H54 (cell line): ENCODE measurements around the gene GLIPR1L1.
"Not testable (repeated sequence)": the region's sequence is repeated elsewhere in the genome, so short reads cannot be mapped to it uniquely, and the experiment has no call there.

Experiments
- DNase-seq: peaks from one replicate; pipeline ENCODE4 v3.0.0; 2011; ENCODE audit warnings: low spot score, mixed read lengths; ENCODE audit not compliant: insufficient read length
- FAIRE-seq: peaks from 3 replicates; lab custom pipeline; 2011; peaks lifted over from hg19 to GRCh38; lab: Jason Lieb, UNC
- POLR2A ChIP-seq: IDR thresholded peaks from 2 replicates; pipeline ENCODE4 v1.6.1; 2011; ENCODE audit warnings: low read depth, mild to moderate bottlenecking, low read length

Gene GLIPR1L1

DNA sequence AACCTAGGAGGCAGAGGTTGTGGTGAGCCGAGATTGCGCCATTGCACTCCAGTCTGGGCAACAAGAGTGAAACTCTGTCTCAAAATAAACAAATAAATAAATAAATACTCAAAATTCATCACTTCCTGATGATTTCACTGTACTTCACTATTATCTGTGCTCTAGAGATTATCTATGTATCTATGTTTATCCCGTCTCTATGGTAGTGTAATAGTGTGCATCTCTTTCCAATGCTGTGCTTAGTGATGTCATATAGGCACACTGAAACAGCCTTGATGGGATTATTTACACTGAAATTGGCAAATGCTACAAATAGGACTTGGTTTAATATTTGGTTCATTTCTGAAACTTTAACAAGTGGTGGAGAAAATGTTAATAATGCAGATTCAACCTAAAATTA, 10.8 kb upstream of the GLIPR1L1 start:
- no peak for DNase-seq
- TF ChIP-seq POLR2A, result no peak
- FAIRE-seq, result no peak

DNA sequence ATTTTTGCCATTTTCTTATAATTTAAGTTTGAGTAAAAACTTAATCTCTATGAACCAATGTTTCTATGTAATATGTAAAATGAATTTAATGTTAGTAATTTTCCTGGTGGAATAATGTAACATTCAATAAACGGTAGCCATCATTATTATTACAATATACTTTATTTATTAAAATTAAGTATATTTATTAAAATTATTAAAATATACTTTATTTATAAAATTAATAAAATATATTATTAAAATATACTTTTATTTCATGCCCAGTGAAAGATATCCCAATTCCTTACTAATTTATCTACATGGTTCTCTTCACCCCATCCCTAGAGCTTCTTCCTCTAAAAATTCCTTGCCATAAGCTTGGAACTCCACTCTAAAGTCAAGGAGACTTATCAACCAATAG, 6.8 kb upstream of the GLIPR1L1 start:
- no peak for TF ChIP-seq POLR2A
- DNase-seq (no peak), FAIRE-seq (no peak)

DNA sequence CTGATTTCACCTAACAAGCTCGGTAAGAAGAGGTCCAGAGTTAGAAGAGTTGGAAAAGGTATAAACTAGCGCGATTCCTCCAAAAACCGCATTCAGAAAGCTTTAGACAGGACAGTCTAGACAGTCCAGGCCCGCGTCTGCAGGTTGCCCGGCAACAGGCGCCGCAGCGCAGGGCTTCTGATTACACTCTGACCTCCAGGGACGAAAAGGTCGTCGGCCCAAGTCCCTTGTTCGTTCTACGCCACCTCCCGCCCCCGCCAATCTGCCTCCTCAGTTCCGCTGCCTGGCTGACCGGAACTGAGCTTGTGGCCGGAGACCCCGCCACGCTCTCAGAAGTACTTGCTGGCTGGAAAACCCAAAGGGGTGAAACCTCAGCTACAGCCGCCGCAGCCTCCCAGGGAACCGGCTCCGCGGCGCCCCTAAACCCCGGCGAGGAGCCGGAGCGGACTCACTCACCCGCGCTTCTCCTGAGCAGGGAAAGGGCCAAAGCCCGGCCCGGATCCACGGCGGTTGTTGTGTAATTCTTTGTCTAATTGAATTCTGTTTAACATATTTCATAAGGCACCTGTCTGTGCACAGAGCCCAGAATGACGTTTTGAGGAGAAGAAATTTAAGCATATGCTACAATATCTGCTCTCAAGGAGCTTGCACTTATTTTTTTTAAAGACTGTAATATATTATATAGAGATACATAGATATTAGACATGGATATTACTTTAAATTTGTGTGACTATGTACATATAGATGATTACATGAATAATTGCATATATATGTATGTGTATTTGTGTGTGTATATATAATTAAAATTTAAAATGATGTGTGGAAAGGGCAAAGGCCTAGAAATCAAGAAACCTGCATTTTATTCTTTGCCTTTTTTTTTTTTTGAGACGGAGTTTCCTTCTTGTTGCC, 4.3 kb upstream of the GLIPR1L1 start, which contains the start of gene CAPS2:
Gene CAPS2 (minus strand): TSS at position 407 of the 909 bp plus-strand sequence. CDS start 3,826 bp downstream, outside the sequence.
- TF ChIP-seq POLR2A, result peak; percentile 42; the same call in 1 of the 2 replicates

DNA sequence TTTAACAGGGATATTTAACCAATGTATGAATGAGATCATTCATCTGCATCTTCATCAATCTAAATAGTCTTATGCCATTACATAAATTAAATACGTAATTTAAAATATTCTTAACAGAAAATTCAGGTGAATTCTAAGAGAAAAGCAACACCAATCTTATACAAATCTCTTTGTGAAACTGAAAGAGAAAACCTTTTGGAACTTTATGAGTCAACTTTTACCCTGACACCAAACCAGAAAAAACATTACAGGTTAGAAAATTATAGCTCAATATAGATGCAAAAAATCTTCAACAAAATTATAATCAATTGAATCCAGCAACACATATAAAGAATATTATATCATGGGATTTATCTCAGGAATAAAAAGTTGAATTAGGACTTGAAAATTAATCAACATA, 3.4 kb downstream of the GLIPR1L1 start:
- no peak for TF ChIP-seq POLR2A
- DNase-seq, result no peak
- no peak for FAIRE-seq

More for the DNA sequence above, 4.3 kb upstream of the GLIPR1L1 start, which contains the start of gene CAPS2:
- DNase-seq (peak; percentile 51), FAIRE-seq (peak; percentile 90)

DNA sequence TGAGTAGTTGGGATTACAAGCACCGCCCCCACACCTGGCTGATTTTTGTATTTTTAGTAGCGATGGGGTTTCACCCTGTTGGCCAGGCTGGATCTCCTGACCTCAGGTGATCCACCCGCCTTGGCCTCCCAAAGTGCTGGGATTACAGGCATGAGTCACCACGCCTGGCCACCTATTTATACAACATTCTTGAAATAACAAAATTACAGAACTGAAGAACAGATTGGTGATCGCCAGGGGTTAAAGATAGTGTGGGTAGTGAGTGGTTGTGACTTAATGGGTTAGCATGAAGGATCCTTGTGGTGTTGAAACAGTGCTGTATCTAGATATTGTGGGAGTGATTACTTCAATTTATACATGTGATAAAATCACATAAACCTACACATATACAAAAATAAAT, 7.4 kb downstream of the GLIPR1L1 start:
- no peak for TF ChIP-seq POLR2A
- peak; percentile 78 for FAIRE-seq
- no peak for DNase-seq

DNA sequence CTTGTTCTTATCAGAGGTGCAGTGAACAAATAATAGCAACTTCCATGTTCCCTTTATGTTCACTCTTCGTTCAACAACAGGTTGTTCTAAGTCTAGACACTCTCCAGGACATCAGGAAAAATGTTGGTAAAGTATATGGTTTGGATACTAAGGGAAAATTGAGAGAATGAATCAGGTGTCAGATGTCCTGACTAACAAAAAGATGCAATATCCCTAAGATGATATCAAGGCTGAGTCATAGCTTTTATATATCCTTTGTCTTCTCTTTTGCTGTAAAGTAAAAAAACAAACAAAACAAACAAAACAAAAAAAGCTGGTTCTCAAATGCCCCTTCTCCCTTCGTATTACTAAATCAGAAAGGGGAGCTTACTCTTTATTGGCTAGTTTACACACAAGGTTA, 11.1 kb downstream of the GLIPR1L1 start:
- no peak for TF ChIP-seq POLR2A
- peak; percentile 57 for FAIRE-seq
- DNase-seq, result no peak

DNA sequence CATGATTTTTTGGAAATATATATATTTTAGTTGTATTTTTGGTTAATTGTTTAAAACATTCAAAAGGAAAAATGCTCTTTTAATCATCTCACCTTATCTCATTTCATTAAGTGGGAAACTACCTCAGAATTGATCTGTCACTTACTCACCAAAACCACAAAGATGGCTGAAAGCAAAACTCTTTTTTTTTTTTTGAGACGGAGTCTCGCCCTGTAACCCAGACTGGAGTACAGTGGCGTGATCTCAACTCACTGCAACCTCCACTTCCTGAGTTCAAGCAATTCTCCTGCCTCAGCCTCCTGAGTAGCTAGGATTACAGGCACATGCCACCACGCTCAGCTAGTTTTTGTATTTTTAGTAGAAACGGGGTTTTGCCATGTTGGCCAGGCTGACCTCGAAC, 11.7 kb downstream of the GLIPR1L1 start:
- DNase-seq, FAIRE-seq: not testable (repeated sequence)

DNA sequence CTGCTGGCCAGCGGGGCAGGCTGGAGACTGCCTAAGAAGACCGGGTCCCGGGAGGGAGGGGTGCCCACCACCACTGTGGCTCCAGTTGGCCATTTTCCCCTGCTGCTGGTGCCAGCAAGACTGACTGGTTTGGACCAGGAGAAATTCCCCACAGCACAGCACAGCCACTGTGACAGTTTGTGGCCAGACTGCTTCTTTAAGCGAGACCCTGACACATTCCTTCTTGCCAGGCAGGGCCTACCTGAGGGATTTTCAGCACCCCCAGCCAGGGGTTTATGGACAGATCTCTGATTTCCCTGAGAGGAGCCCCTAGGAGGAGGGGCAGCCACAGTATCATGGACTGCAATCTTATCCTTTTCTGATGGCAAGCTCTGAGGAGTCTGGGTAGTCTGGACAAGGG, 15.5 kb downstream of the GLIPR1L1 start:
- FAIRE-seq (no peak), DNase-seq (no peak)
- no peak for TF ChIP-seq POLR2A

DNA sequence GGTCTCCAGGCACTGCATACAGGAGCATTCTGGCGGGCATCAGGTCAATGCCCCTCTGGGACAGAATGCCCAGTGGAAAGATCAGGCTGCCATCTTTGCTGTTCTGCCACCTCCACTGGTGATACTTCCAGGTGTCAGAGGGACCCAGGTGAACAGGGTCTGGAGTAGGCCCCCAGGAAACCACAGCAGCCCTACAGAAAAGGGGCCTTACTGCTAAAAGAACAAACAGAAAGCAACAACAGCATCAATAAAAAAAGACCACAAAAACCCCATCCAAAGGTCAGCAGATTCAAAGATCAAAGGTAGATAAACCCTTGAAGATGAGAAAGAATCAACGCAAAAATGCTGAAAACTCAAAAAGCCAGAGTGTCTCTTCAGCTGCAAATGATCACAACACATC, 15.9 kb downstream of the GLIPR1L1 start:
- DNase-seq, result no peak
- no peak for TF ChIP-seq POLR2A
- no peak for FAIRE-seq

DNA sequence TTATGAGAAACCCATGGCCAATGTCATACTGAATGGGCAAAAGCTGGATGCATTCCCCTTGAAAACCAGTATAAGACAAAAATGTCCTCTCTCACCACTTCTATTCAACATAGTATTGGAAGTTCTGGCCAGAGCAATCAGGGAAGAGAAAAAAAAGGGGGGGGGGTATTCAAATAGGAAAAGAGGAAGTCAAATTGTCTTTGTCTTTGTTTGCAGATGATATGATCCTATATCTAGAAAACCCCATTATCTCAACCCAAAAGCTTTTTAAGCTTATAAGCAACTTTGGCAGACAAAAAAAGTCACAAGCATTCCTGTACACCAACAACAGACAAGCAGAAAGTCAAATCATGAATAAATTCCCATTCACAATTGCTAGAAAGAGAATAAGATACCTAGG, 19.5 kb downstream of the GLIPR1L1 start:
- no peak for TF ChIP-seq POLR2A
- FAIRE-seq (no peak), DNase-seq (no peak)

DNA sequence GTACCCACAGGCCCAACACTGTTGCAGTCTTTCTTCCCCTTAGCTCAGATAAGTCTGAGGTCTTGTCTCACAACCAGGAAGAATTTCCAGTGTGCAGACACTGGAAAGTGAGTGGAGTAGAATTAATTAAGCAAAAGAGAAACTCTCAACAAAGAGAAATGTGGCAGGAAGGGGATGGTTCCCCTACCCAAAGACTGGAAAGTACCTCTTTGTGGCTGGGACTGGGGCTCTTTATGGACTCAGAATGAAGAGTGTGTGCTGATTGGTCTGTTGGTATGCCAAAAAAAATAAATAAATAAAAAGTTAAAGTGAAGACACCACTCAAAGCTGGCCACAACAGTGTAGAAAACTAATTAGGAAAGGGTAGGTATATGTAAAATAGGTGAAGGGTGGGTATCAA, 26.4 kb downstream of the GLIPR1L1 start:
- no peak for DNase-seq
- no peak for TF ChIP-seq POLR2A
- no peak for FAIRE-seq

DNA sequence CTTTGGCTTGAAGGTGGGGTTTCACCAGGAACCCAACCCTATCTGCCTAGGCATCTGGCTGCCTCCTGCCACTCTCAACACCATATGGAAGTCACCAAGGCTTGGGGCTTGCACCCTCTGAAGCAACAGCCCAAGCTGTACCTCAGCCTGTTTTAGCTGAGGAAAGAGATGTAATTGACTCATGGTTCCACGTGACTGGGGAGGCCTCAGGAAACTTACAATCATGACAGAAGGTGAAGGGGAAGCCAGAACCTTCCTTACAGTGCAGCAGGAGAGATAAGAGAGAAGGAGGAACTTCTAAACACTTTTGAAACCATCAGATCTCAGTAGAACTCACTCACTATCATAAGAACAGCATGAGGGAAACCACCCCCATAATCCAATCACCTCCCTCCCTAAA, 26.9 kb downstream of the GLIPR1L1 start:
- DNase-seq (no peak), FAIRE-seq (no peak)
- no peak for TF ChIP-seq POLR2A

DNA sequence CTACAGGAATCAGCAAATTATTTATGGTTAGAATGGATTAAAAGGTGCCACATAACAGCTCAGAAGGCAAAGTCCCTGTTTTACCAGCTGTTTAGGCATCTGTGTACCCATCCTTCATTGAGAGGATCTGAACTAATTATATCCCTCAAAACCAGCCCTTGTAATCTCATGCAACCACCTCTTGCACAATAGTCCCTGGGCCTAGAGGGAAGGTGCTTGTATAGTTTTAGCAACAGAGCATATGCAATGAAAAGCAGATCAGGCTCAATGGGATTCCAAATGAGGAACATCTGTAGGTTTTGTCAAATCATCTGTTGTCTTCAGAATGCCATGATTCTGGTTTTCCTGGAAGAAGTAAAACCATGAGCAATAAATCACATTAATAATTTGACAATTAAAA, 30.4 kb downstream of the GLIPR1L1 start:
- TF ChIP-seq POLR2A, result no peak

DNA sequence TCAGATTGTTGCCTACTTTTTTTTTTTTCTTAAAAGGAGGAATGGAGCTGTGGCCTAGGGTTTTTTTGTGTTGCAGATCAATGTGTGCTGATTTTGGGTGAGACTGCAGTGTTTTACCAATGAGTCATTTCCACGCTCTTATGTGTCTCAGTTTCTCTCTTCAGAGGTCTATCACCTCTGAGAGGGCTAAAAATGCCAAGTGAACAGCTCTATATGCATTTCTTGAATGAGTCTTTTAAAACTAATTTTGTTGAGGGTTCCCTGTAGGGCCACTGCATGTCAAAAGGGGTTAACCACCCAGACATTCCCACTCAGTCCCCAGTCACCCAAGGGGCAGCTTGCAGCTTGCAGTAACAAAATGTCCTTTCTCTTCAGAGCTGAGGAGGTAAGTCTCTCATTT, 32.2 kb downstream of the GLIPR1L1 start:
- no peak for DNase-seq
- FAIRE-seq, result peak; percentile 67
- TF ChIP-seq POLR2A, result no peak

More for the DNA sequence above, 30.4 kb downstream of the GLIPR1L1 start:
- FAIRE-seq (peak; percentile 20), DNase-seq (no peak)

DNA sequence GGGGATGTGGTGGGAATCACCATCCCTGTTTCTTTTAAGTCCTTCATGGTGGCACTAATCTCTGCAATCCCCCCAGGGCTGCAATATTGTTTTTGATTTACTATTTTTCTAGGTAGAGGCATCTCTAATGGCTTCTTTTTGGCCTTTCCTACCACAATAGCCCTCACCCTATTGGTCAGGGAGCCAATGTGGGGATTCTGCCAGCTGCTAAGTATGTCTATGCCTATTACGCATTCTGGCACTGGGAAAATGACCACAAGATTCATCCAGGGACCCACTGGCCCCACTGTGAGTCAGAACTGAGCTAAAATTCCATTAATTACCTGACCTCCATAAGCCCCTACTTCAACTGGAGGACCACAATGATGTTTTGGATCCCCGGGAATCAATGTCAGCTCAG, 40.5 kb downstream of the GLIPR1L1 start:
- FAIRE-seq (no peak), DNase-seq (no peak)
- TF ChIP-seq POLR2A, result no peak

DNA sequence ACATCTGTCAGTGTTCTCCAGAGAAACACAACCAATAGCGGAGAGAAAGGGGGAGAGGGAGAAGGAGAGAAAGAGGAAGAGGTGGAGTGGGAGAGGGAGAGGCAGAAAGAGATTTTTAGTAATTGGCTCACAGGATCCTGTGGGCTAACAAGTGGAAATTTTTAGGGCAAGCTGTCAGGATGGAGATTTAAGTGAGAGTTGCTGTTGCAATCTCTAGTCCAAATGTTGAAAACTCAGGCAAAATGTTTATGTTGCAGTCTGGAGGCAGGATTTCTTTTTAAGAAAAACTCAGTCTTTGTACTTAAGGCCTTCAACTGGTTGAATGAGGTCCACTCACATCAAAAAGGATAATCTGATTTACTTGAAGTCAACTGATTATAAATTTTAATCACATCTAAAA, 43.9 kb downstream of the GLIPR1L1 start:
- FAIRE-seq, result no peak
- DNase-seq, result no peak

More for the DNA sequence above, 43.9 kb downstream of the GLIPR1L1 start:
- no peak for TF ChIP-seq POLR2A
